HG03280 (cell line): ENCODE data around the gene SPRY4.
"Not testable (repeated sequence)": the region's sequence is repeated elsewhere in the genome, so short reads cannot be mapped to it uniquely, and the experiment has no call there.

Source experiments
- ATAC-seq: cut with Tn5 transposase; IDR thresholded peaks from one replicate; pipeline ENCODE4 v1.9.1; 2021; ENCODE audit warnings: mild to moderate bottlenecking, moderate library complexity; ENCODE audit not compliant: unreplicated experiment

SPRY4 gene

GRCh38 chr5:142295960-142296860 lies 28.6 kb downstream of the SPRY4 start:
- ATAC-seq = no peak

- ATAC-seq = no peak
Observed at GRCh38 chr5:142295084-142295758, 29.6 kb downstream of the SPRY4 start.

- no peak for ATAC-seq
Observed at GRCh38 chr5:142293486-142293885, 31.3 kb downstream of the SPRY4 start.

GRCh38 chr5:142292808-142293207 lies 32.0 kb downstream of the SPRY4 start:
- ATAC-seq = no peak

GRCh38 chr5:142292249-142292648 lies 32.6 kb downstream of the SPRY4 start:
- ATAC-seq = no peak

- ATAC-seq = no peak
Observed at GRCh38 chr5:142290577-142291299, 34.1 kb downstream of the SPRY4 start.

GRCh38 chr5:142289708-142290576 lies 34.9 kb downstream of the SPRY4 start:
- ATAC-seq = no peak

- ATAC-seq = no peak
Observed at GRCh38 chr5:142287973-142288313, 36.9 kb downstream of the SPRY4 start.

- no peak for ATAC-seq
Observed at GRCh38 chr5:142287096-142287972, 37.5 kb downstream of the SPRY4 start.

GRCh38 chr5:142286111-142286510 lies 38.7 kb downstream of the SPRY4 start:
- no peak for ATAC-seq

GRCh38 chr5:142283304-142283703 lies 41.5 kb downstream of the SPRY4 start:
- no peak for ATAC-seq

GRCh38 chr5:142281966-142282365 lies 42.9 kb downstream of the SPRY4 start:
- no peak for ATAC-seq

GRCh38 chr5:142281008-142281367 lies 43.8 kb downstream of the SPRY4 start:
- ATAC-seq = no peak

- no peak for ATAC-seq
Observed at GRCh38 chr5:142280066-142281007, 44.5 kb downstream of the SPRY4 start.

- ATAC-seq = no peak
Observed at GRCh38 chr5:142278627-142279026, 46.2 kb downstream of the SPRY4 start.

GRCh38 chr5:142277796-142278195 lies 47.0 kb downstream of the SPRY4 start:
- ATAC-seq = no peak

GRCh38 chr5:142276517-142276916 lies 48.3 kb downstream of the SPRY4 start:
- no peak for ATAC-seq

GRCh38 chr5:142275496-142275895 lies 49.3 kb downstream of the SPRY4 start:
- no peak for ATAC-seq

GRCh38 chr5:142272596-142272995 lies 52.2 kb downstream of the SPRY4 start:
- ATAC-seq = not testable (repeated sequence)
